ENCODE measurements around the gene APOA4. TPM values are rescaled to one million over a fixed set of nuclear protein-coding genes. Genes with fewer than 3 reads are reported as not detected.

The APOA4 gene
- total and polyA plus RNA-seq, 2 of the 13 experiments (the other 11 are each of a cell fraction or from before 2014, with no cell fraction given), result 3.8 to 7.2 TPM

- TF ChIP-seq, protein P1, sequence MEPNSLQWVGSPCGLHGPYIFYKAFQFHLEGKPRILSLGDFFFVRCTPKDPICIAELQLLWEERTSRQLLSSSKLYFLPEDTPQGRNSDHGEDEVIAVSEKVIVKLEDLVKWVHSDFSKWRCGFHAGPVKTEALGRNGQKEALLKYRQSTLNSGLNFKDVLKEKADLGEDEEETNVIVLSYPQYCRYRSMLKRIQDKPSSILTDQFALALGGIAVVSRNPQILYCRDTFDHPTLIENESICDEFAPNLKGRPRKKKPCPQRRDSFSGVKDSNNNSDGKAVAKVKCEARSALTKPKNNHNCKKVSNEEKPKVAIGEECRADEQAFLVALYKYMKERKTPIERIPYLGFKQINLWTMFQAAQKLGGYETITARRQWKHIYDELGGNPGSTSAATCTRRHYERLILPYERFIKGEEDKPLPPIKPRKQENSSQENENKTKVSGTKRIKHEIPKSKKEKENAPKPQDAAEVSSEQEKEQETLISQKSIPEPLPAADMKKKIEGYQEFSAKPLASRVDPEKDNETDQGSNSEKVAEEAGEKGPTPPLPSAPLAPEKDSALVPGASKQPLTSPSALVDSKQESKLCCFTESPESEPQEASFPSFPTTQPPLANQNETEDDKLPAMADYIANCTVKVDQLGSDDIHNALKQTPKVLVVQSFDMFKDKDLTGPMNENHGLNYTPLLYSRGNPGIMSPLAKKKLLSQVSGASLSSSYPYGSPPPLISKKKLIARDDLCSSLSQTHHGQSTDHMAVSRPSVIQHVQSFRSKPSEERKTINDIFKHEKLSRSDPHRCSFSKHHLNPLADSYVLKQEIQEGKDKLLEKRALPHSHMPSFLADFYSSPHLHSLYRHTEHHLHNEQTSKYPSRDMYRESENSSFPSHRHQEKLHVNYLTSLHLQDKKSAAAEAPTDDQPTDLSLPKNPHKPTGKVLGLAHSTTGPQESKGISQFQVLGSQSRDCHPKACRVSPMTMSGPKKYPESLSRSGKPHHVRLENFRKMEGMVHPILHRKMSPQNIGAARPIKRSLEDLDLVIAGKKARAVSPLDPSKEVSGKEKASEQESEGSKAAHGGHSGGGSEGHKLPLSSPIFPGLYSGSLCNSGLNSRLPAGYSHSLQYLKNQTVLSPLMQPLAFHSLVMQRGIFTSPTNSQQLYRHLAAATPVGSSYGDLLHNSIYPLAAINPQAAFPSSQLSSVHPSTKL (CRISPR knock-in tag; IDR thresholded peaks at IDR 0.05), result peak; percentile 29; the same call in 1 of the 2 replicates
- TF ChIP-seq ZNF251 (CRISPR knock-in tag; IDR thresholded peaks at IDR 0.05), result no peak
- TF ChIP-seq BRCA1 (CRISPR knock-in tag; IDR thresholded peaks at IDR 0.05), result no peak
- TF ChIP-seq, protein P2, sequence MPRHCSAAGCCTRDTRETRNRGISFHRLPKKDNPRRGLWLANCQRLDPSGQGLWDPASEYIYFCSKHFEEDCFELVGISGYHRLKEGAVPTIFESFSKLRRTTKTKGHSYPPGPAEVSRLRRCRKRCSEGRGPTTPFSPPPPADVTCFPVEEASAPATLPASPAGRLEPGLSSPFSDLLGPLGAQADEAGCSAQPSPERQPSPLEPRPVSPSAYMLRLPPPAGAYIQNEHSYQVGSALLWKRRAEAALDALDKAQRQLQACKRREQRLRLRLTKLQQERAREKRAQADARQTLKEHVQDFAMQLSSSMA (CRISPR knock-in tag; IDR thresholded peaks at IDR 0.05), result 0 out of 2 replicates have a peak, but pooled peaks have one; percentile 22
- TF ChIP-seq ZNF432 (CRISPR knock-in tag; IDR thresholded peaks at IDR 0.05; ENCODE audit: borderline replicate concordance), result no peak
- no peak for TF ChIP-seq NFIB (CRISPR knock-in tag; IDR thresholded peaks at IDR 0.05; ENCODE audit: borderline replicate concordance)
- TF ChIP-seq BHLHE40 (IDR thresholded peaks at IDR 0.05; ENCODE audit: low read length), result peak; percentile 53; the same call in 1 of the 2 replicates
- TF ChIP-seq, protein P3, sequence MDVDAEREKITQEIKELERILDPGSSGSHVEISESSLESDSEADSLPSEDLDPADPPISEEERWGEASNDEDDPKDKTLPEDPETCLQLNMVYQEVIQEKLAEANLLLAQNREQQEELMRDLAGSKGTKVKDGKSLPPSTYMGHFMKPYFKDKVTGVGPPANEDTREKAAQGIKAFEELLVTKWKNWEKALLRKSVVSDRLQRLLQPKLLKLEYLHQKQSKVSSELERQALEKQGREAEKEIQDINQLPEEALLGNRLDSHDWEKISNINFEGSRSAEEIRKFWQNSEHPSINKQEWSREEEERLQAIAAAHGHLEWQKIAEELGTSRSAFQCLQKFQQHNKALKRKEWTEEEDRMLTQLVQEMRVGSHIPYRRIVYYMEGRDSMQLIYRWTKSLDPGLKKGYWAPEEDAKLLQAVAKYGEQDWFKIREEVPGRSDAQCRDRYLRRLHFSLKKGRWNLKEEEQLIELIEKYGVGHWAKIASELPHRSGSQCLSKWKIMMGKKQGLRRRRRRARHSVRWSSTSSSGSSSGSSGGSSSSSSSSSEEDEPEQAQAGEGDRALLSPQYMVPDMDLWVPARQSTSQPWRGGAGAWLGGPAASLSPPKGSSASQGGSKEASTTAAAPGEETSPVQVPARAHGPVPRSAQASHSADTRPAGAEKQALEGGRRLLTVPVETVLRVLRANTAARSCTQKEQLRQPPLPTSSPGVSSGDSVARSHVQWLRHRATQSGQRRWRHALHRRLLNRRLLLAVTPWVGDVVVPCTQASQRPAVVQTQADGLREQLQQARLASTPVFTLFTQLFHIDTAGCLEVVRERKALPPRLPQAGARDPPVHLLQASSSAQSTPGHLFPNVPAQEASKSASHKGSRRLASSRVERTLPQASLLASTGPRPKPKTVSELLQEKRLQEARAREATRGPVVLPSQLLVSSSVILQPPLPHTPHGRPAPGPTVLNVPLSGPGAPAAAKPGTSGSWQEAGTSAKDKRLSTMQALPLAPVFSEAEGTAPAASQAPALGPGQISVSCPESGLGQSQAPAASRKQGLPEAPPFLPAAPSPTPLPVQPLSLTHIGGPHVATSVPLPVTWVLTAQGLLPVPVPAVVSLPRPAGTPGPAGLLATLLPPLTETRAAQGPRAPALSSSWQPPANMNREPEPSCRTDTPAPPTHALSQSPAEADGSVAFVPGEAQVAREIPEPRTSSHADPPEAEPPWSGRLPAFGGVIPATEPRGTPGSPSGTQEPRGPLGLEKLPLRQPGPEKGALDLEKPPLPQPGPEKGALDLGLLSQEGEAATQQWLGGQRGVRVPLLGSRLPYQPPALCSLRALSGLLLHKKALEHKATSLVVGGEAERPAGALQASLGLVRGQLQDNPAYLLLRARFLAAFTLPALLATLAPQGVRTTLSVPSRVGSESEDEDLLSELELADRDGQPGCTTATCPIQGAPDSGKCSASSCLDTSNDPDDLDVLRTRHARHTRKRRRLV (CRISPR knock-in tag; IDR thresholded peaks at IDR 0.05), result no peak
- no peak for TF ChIP-seq FOXC1 (CRISPR knock-in tag; IDR thresholded peaks at IDR 0.05; ENCODE audit: borderline replicate concordance)
- TF ChIP-seq RELA (CRISPR knock-in tag; IDR thresholded peaks at IDR 0.05), result no peak
- no peak for TF ChIP-seq RERE (CRISPR knock-in tag; IDR thresholded peaks at IDR 0.05; ENCODE audit: low read depth)
Measured at GRCh38 chr11:116825854-116826750, 3.0 kb upstream of the APOA4 start (continued).

Data from HepG2 (cell line).